WTC11 (cell line): Measurements from ENCODE around the gene ELFN2. TPM values are rescaled to one million over a fixed set of nuclear protein-coding genes. Genes with fewer than 3 reads are reported as not detected.

Experiments used
- CBFB ChIP-seq: sonication (generic); formaldehyde crosslinking; IDR thresholded peaks from 2 replicates; pipeline ENCODE4 v1.8.1; 2022; ENCODE audit warnings: mild to moderate bottlenecking, low read depth, missing genetic modification reagents
- CDX4 ChIP-seq: fragments of 250-450 bp; sonication (Bioruptor Pico); IDR thresholded peaks from 2 replicates; pipeline ENCODE4 v1.9.0; 2021; ENCODE audit warnings: moderate library complexity, mild to moderate bottlenecking, inconsistent platforms, borderline replicate concordance
- CREB1 ChIP-seq: sonication (generic); formaldehyde crosslinking; IDR thresholded peaks from 2 replicates; pipeline ENCODE4 v1.8.0; 2023; ENCODE audit warnings: mild to moderate bottlenecking, missing genetic modification reagents
- CTCF ChIP-seq: fragments of 200-600 bp; IDR thresholded peaks from 2 replicates; pipeline ENCODE4 v1.8.0; 2022; ENCODE audit warnings: antibody characterized with exemption
- E2F5 ChIP-seq: sonication (generic); formaldehyde crosslinking; IDR thresholded peaks from 2 replicates; pipeline ENCODE4 v1.8.1; 2022; ENCODE audit warnings: mild to moderate bottlenecking, moderate library complexity, missing genetic modification reagents
- FOXK1 ChIP-seq: sonication (generic); formaldehyde crosslinking; IDR thresholded peaks from 2 replicates; pipeline ENCODE4 v1.8.0; 2022; ENCODE audit warnings: mild to moderate bottlenecking, moderate library complexity, missing genetic modification reagents
- GRHL2 ChIP-seq: fragments of 250-450 bp; sonication (Bioruptor Pico); IDR thresholded peaks from 2 replicates; pipeline ENCODE4 v1.8.0; 2022; ENCODE audit warnings: mild to moderate bottlenecking, moderate library complexity; ENCODE audit not compliant: insufficient replicate concordance, severe bottlenecking
- IRF1 ChIP-seq: sonication (generic); formaldehyde crosslinking; IDR thresholded peaks from 2 replicates; pipeline ENCODE4 v1.8.0; 2023; ENCODE audit warnings: missing genetic modification reagents
- IRF2 ChIP-seq: sonication (generic); formaldehyde crosslinking; IDR thresholded peaks from 2 replicates; pipeline ENCODE4 v1.8.0; 2022; ENCODE audit warnings: low read depth, missing genetic modification reagents, borderline replicate concordance
- JAZF1 ChIP-seq: fragments of 250-450 bp; sonication (Bioruptor Pico); IDR thresholded peaks from 2 replicates; pipeline ENCODE4 v1.9.0; 2021; ENCODE audit warnings: moderate library complexity, mild to moderate bottlenecking, inconsistent platforms
- KAT7 ChIP-seq: sonication (generic); formaldehyde crosslinking; IDR thresholded peaks from 2 replicates; pipeline ENCODE4 v1.8.1; 2023; ENCODE audit warnings: missing genetic modification reagents, mild to moderate bottlenecking, borderline replicate concordance
- MXD4 ChIP-seq: fragments of 250-450 bp; sonication (Bioruptor Pico); IDR thresholded peaks from 2 replicates; pipeline ENCODE4 v1.8.0; 2021; ENCODE audit warnings: mild to moderate bottlenecking, moderate library complexity, borderline replicate concordance
- NFATC4 ChIP-seq: fragments of 250-450 bp; sonication (Bioruptor Pico); IDR thresholded peaks from 2 replicates; pipeline ENCODE4 v1.9.0; 2021; ENCODE audit warnings: mild to moderate bottlenecking
- NFE2L1 ChIP-seq: sonication (generic); formaldehyde crosslinking; IDR thresholded peaks from 2 replicates; pipeline ENCODE4 v1.8.1; 2023; ENCODE audit warnings: missing genetic modification reagents
- OVOL2 ChIP-seq: fragments of 250-450 bp; sonication (Bioruptor Pico); IDR thresholded peaks from 2 replicates; pipeline ENCODE4 v1.9.0; 2021; ENCODE audit warnings: mild to moderate bottlenecking, borderline replicate concordance
- TCF7 ChIP-seq: sonication (generic); formaldehyde crosslinking; IDR thresholded peaks from 2 replicates; pipeline ENCODE4 v1.8.0; 2022; ENCODE audit warnings: mild to moderate bottlenecking, low read depth, missing genetic modification reagents, moderate library complexity
- TEAD1 ChIP-seq: sonication (generic); formaldehyde crosslinking; IDR thresholded peaks from 2 replicates; pipeline ENCODE4 v1.8.0; 2022; ENCODE audit warnings: mild to moderate bottlenecking, missing genetic modification reagents
- TP53 ChIP-seq: sonication (generic); formaldehyde crosslinking; IDR thresholded peaks from 2 replicates; pipeline ENCODE4 v1.8.1; 2023; ENCODE audit warnings: mild to moderate bottlenecking, missing genetic modification reagents
- USF1 ChIP-seq: sonication (generic); formaldehyde crosslinking; IDR thresholded peaks from 2 replicates; pipeline ENCODE4 v1.8.0; 2022; ENCODE audit warnings: mild to moderate bottlenecking, missing genetic modification reagents
- USF2 ChIP-seq: sonication (generic); formaldehyde crosslinking; IDR thresholded peaks from 2 replicates; pipeline ENCODE4 v1.8.1; 2023; ENCODE audit warnings: mild to moderate bottlenecking, missing genetic modification reagents, moderate library complexity
- ZBTB21 ChIP-seq: sonication (generic); formaldehyde crosslinking; IDR thresholded peaks from 2 replicates; pipeline ENCODE4 v1.8.1; 2023; ENCODE audit warnings: mild to moderate bottlenecking, missing genetic modification reagents, borderline replicate concordance
- ZMAT4 ChIP-seq: fragments of 250-450 bp; sonication (Bioruptor Pico); IDR thresholded peaks from 2 replicates; pipeline ENCODE4 v1.9.0; 2021; ENCODE audit warnings: mild to moderate bottlenecking
- ZNF232 ChIP-seq: sonication (generic); formaldehyde crosslinking; IDR thresholded peaks from 2 replicates; pipeline ENCODE4 v1.8.0; 2022; ENCODE audit warnings: mild to moderate bottlenecking, missing genetic modification reagents
- ZNF423 ChIP-seq: fragments of 250-450 bp; sonication (Bioruptor Pico); IDR thresholded peaks from 2 replicates; pipeline ENCODE4 v2.1.2; 2022; ENCODE audit warnings: mild to moderate bottlenecking, moderate library complexity
- ZNF425 ChIP-seq: fragments of 250-450 bp; sonication (Bioruptor Pico); conservative IDR thresholded peaks from 2 replicates; pipeline ENCODE4 v1.9.0; 2021; ENCODE audit warnings: mild to moderate bottlenecking
- total RNA-seq: library from RNA; stranded (reverse); gene quantifications from 3 replicates; pipeline ENCODE4 v1.2.3, GENCODE V29; 2021

Gene ELFN2
- total RNA-seq, 1 experiment from 2014 or later = 0.87 TPM

GRCh38 chr22:37334859-37335805 is 92.1 kb downstream of the ELFN2 start (continued):
- TF ChIP-seq IRF2 = no peak
- TF ChIP-seq TCF7 = no peak
- TF ChIP-seq CDX4 = no peak
- TF ChIP-seq CTCF = no peak
- TF ChIP-seq CREB1 (CRISPR knock-in tag) = no peak
- TF ChIP-seq E2F5 (CRISPR knock-in tag) = no peak
- TF ChIP-seq ZBTB21 (CRISPR knock-in tag) = no peak
- TF ChIP-seq ZNF423 (CRISPR knock-in tag) = no peak
- TF ChIP-seq IRF1 (CRISPR knock-in tag) = no peak
- TF ChIP-seq JAZF1 (CRISPR knock-in tag) = no peak
- TF ChIP-seq OVOL2 (CRISPR knock-in tag) = no peak
- no peak for TF ChIP-seq ZNF232
- TF ChIP-seq TP53 = no peak
- no peak for TF ChIP-seq ZMAT4 (CRISPR knock-in tag)
- TF ChIP-seq MXD4 (CRISPR knock-in tag) = no peak
- no peak for TF ChIP-seq CBFB (CRISPR knock-in tag)
- no peak for TF ChIP-seq ZNF425 (CRISPR knock-in tag)
- no peak for TF ChIP-seq NFATC4 (CRISPR knock-in tag)
- TF ChIP-seq USF2 (CRISPR knock-in tag) = no peak
- TF ChIP-seq USF1 (CRISPR knock-in tag) = no peak
- no peak for TF ChIP-seq GRHL2 (CRISPR knock-in tag)
- 0 out of 2 replicates have a peak, but pooled peaks have one; percentile 20 for TF ChIP-seq FOXK1 (CRISPR knock-in tag)
- TF ChIP-seq TEAD1 (CRISPR knock-in tag) = no peak
- 0 out of 2 replicates have a peak, but pooled peaks have one; percentile 43 for TF ChIP-seq KAT7 (CRISPR knock-in tag)
- TF ChIP-seq NFE2L1 (CRISPR knock-in tag) = no peak
